Activated naive CD8-positive, alpha-beta T cell treated with anti-CD3 and anti-CD28 coated beads, Interleukin-2, amount 50 U/mL, for 24 hours (primary cell): ENCODE measurements around the gene CACNA1I.
A peak's percentile ranks its signal among the peaks of the same experiment; 100 is the strongest.

Experiments
- ATAC-seq: fragments of 150-1000 bp; cut with Tn5 transposase; one replicate; pipeline ENCODE4 v1.10.0; 2021
- DNase-seq: peaks from one replicate; pipeline ENCODE4 v3.0.0; 2021
- H3K27ac Mint-ChIP-seq: one replicate; pipeline ENCODE4 v1.8.0; 2021; ENCODE audit warnings: mild to moderate bottlenecking, mixed read lengths
- H3K27me3 Mint-ChIP-seq: one replicate; pipeline ENCODE4 v1.8.0; 2021; ENCODE audit warnings: mixed read lengths
- H3K36me3 Mint-ChIP-seq: one replicate; pipeline ENCODE4 v1.8.0; 2021; ENCODE audit warnings: low read depth, mixed read lengths
- H3K4me1 Mint-ChIP-seq: one replicate; pipeline ENCODE4 v1.8.0; 2021; ENCODE audit warnings: mixed read lengths
- H3K4me3 Mint-ChIP-seq: one replicate; pipeline ENCODE4 v1.8.0; 2021; ENCODE audit warnings: mild to moderate bottlenecking, moderate library complexity, mixed read lengths
- H3K9me3 Mint-ChIP-seq: one replicate; pipeline ENCODE4 v1.8.0; 2021; ENCODE audit warnings: mixed read lengths

The CACNA1I gene

GRCh38 chr22:39662686-39663052 is 92.1 kb downstream of the CACNA1I start:
- Mint-ChIP-seq H3K36me3 (no peaks in the 10 kb centered on the region), H3K27me3 (peaks cover 20% of the 10 kb centered on the region), H3K4me3 (peak overlapping the region; percentile 45), H3K27ac (no peak overlapping the region), H3K9me3 (no peaks in the 10 kb centered on the region), H3K4me1 (peaks cover 32% of the 10 kb centered on the region)
- DNase-seq (no peak), ATAC-seq (no peak)

- DNase-seq (no peak), ATAC-seq (no peak)
- peaks cover 21% of the 10 kb centered on the region for H3K4me1 Mint-ChIP-seq
- no peaks in the 10 kb centered on the region for H3K36me3 Mint-ChIP-seq
- H3K9me3 Mint-ChIP-seq = no peaks in the 10 kb centered on the region
- no peak overlapping the region for H3K4me3 Mint-ChIP-seq
- H3K27ac Mint-ChIP-seq = no peak overlapping the region
- peaks cover 20% of the 10 kb centered on the region for H3K27me3 Mint-ChIP-seq
These were observed 93.2 kb downstream of the CACNA1I start for GRCh38 chr22:39663751-39664150.

- Mint-ChIP-seq H3K4me3 (no peak overlapping the region), H3K27me3 (peaks cover 19% of the 10 kb centered on the region), H3K9me3 (no peaks in the 10 kb centered on the region), H3K36me3 (no peaks in the 10 kb centered on the region), H3K27ac (no peak overlapping the region), H3K4me1 (peaks cover 15% of the 10 kb centered on the region)
- DNase-seq (peak; percentile 41), ATAC-seq (no peak)
These were observed 94.1 kb downstream of the CACNA1I start for GRCh38 chr22:39664485-39665200.

GRCh38 chr22:39665229-39665628 is 94.7 kb downstream of the CACNA1I start:
- Mint-ChIP-seq H3K4me1 (peaks cover 13% of the 10 kb centered on the region), H3K9me3 (no peaks in the 10 kb centered on the region), H3K27me3 (peaks cover 19% of the 10 kb centered on the region), H3K27ac (no peak overlapping the region), H3K4me3 (no peak overlapping the region), H3K36me3 (no peaks in the 10 kb centered on the region)
- no peak for DNase-seq
- ATAC-seq = no peak

- Mint-ChIP-seq H3K4me3 (no peak overlapping the region), H3K27ac (no peak overlapping the region), H3K27me3 (peaks cover 16% of the 10 kb centered on the region), H3K36me3 (peaks cover 4% of the 10 kb centered on the region), H3K4me1 (peaks cover 13% of the 10 kb centered on the region), H3K9me3 (peaks cover 2% of the 10 kb centered on the region)
- no peak for ATAC-seq
- no peak for DNase-seq
These were observed 95.3 kb downstream of the CACNA1I start for GRCh38 chr22:39665661-39666431.

- Mint-ChIP-seq H3K27me3 (peaks cover 12% of the 10 kb centered on the region), H3K27ac (no peak overlapping the region), H3K4me1 (peaks cover 9% of the 10 kb centered on the region), H3K36me3 (peaks cover 11% of the 10 kb centered on the region), H3K9me3 (peaks cover 9% of the 10 kb centered on the region), H3K4me3 (no peak overlapping the region)
- no peak for ATAC-seq
- no peak for DNase-seq
These were observed 95.9 kb downstream of the CACNA1I start for GRCh38 chr22:39666495-39666894.

GRCh38 chr22:39666926-39667325 is 96.4 kb downstream of the CACNA1I start:
- Mint-ChIP-seq H3K36me3 (peaks cover 15% of the 10 kb centered on the region), H3K4me3 (no peak overlapping the region), H3K9me3 (peaks cover 13% of the 10 kb centered on the region), H3K4me1 (peaks cover 8% of the 10 kb centered on the region), H3K27ac (no peak overlapping the region), H3K27me3 (peaks cover 11% of the 10 kb centered on the region)
- no peak for DNase-seq
- no peak for ATAC-seq

GRCh38 chr22:39669432-39669831 is 98.9 kb downstream of the CACNA1I start:
- no peaks in the 10 kb centered on the region for H3K4me1 Mint-ChIP-seq
- peaks cover 19% of the 10 kb centered on the region for H3K9me3 Mint-ChIP-seq
- peaks cover 20% of the 10 kb centered on the region for H3K36me3 Mint-ChIP-seq
- peaks cover 3% of the 10 kb centered on the region for H3K27me3 Mint-ChIP-seq
- no peak for ATAC-seq
- no peak overlapping the region for H3K27ac Mint-ChIP-seq
- no peak overlapping the region for H3K4me3 Mint-ChIP-seq
- DNase-seq = no peak

- Mint-ChIP-seq H3K27ac (no peak overlapping the region), H3K36me3 (peaks cover 20% of the 10 kb centered on the region), H3K9me3 (peaks cover 19% of the 10 kb centered on the region), H3K4me1 (no peaks in the 10 kb centered on the region), H3K4me3 (no peak overlapping the region), H3K27me3 (no peaks in the 10 kb centered on the region)
- no peak for ATAC-seq
- no peak for DNase-seq
These were observed 101.4 kb downstream of the CACNA1I start for GRCh38 chr22:39671936-39672335.

- DNase-seq (no peak), ATAC-seq (no peak)
- H3K9me3 Mint-ChIP-seq = peaks cover 19% of the 10 kb centered on the region
- no peaks in the 10 kb centered on the region for H3K4me1 Mint-ChIP-seq
- no peak overlapping the region for H3K4me3 Mint-ChIP-seq
- H3K36me3 Mint-ChIP-seq = peaks cover 20% of the 10 kb centered on the region
- no peak overlapping the region for H3K27ac Mint-ChIP-seq
- no peaks in the 10 kb centered on the region for H3K27me3 Mint-ChIP-seq
These were observed 104.0 kb downstream of the CACNA1I start for GRCh38 chr22:39674536-39674935.

- no peak for ATAC-seq
- peaks cover 16% of the 10 kb centered on the region for H3K9me3 Mint-ChIP-seq
- H3K27ac Mint-ChIP-seq = no peak overlapping the region
- H3K4me3 Mint-ChIP-seq = no peak overlapping the region
- peaks cover 15% of the 10 kb centered on the region for H3K36me3 Mint-ChIP-seq
- H3K4me1 Mint-ChIP-seq = no peaks in the 10 kb centered on the region
- H3K27me3 Mint-ChIP-seq = no peaks in the 10 kb centered on the region
- no peak for DNase-seq
These were observed 105.4 kb downstream of the CACNA1I start for GRCh38 chr22:39675947-39676346.

GRCh38 chr22:39677967-39678366 is 107.4 kb downstream of the CACNA1I start:
- Mint-ChIP-seq H3K4me3 (no peak overlapping the region), H3K4me1 (no peaks in the 10 kb centered on the region), H3K27ac (no peak overlapping the region), H3K36me3 (no peaks in the 10 kb centered on the region), H3K9me3 (no peaks in the 10 kb centered on the region), H3K27me3 (no peaks in the 10 kb centered on the region)
- DNase-seq (no peak), ATAC-seq (no peak)

- Mint-ChIP-seq H3K4me1 (no peaks in the 10 kb centered on the region), H3K27me3 (peaks cover under 1% of the 10 kb centered on the region), H3K9me3 (no peaks in the 10 kb centered on the region), H3K4me3 (no peak overlapping the region), H3K36me3 (no peaks in the 10 kb centered on the region), H3K27ac (no peak overlapping the region)
- DNase-seq = no peak
- no peak for ATAC-seq
These were observed 108.4 kb downstream of the CACNA1I start for GRCh38 chr22:39678862-39679490.

- H3K27me3 Mint-ChIP-seq = peaks cover 8% of the 10 kb centered on the region
- H3K4me1 Mint-ChIP-seq = no peaks in the 10 kb centered on the region
- no peak for DNase-seq
These were observed 109.1 kb downstream of the CACNA1I start for GRCh38 chr22:39679652-39680051.

GRCh38 chr22:39680486-39680885 is 109.9 kb downstream of the CACNA1I start:
- Mint-ChIP-seq H3K4me3 (no peak overlapping the region), H3K27ac (no peak overlapping the region), H3K36me3 (no peaks in the 10 kb centered on the region), H3K27me3 (peaks cover 12% of the 10 kb centered on the region), H3K4me1 (peaks cover 2% of the 10 kb centered on the region), H3K9me3 (no peaks in the 10 kb centered on the region)
- ATAC-seq = no peak
- DNase-seq = no peak

More at GRCh38 chr22:39679652-39680051, 109.1 kb downstream of the CACNA1I start:
- Mint-ChIP-seq H3K9me3 (no peaks in the 10 kb centered on the region), H3K36me3 (no peaks in the 10 kb centered on the region), H3K27ac (no peak overlapping the region), H3K4me3 (no peak overlapping the region)
- ATAC-seq = no peak
